GM04503 (cell line): ENCODE data around the gene GIPC1.
A peak's percentile ranks its signal among the peaks of the same experiment; 100 is the strongest.

Experiments used
- DNase-seq: peaks from one replicate; pipeline ENCODE4 v3.0.0-alpha.2; 2012; ENCODE audit warnings: low read depth

GIPC1 gene

GRCh38 chr19:14494411-14494810 is 1.5 kb downstream of the GIPC1 start:
- DNase-seq = no peak

DNA sequence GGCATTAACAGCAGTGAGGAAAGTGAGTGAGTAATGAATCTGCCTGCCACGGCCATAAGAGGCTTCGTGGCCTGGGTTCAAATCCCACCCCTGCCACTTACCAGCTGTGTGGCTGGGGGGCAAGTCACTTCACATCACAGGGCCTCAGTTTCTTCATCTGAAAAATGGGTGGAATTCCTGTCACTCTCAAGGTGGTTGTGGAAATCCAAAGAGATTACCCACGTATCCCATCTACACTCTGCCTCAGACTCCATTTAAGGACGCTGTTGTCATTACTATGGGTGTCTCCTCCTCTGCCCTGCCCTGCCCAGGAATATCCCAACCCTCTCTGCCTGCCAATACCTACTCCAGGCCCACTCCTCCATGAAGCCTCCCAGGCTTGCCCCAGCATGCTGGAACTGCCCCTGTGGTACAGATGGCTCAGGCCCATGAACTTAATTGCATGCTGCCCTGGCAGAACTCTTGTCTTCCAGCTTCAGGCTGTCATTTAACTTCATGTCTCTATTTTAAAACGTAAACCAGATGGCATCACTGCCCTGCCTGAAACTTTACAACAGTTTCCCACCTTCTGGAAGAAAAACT is 3.1 kb downstream of the GIPC1 start:
- DNase-seq = no peak

DNA sequence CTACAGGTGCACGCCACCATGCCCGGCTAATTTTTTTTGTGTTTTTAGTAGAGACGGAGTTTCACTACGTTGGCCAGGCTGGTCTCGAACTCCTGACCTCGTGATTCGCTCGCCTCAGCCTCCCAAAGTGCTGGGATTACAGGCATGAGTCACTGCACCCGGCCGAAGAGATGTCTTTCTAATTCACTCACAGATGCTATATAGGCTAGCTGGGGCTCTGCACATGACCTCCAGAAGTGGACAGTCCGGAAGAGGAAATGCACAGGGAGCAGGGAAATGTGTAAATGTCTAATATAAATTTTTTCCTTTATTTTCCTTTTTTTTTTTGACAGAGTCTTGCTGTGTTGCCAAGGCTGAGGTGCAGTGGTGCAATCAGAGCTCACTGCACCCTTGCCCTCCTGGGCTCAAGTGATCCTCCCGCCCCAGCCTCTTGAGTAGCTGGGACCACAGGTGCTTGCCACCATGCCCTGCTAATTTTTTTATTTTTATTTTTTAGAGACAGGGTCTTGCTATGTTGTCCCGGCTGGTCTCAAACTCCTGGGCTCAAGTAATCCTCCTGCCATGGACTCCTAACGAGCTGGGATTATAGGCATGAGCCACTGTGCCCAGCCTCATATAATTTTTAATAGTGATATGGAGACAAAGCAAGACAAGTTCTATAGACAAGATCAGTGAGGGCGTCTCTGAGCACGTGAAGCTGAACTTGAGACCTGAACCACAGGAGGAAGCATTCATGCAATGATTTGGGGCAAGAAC is 8.4 kb downstream of the GIPC1 start:
- no peak for DNase-seq

DNA sequence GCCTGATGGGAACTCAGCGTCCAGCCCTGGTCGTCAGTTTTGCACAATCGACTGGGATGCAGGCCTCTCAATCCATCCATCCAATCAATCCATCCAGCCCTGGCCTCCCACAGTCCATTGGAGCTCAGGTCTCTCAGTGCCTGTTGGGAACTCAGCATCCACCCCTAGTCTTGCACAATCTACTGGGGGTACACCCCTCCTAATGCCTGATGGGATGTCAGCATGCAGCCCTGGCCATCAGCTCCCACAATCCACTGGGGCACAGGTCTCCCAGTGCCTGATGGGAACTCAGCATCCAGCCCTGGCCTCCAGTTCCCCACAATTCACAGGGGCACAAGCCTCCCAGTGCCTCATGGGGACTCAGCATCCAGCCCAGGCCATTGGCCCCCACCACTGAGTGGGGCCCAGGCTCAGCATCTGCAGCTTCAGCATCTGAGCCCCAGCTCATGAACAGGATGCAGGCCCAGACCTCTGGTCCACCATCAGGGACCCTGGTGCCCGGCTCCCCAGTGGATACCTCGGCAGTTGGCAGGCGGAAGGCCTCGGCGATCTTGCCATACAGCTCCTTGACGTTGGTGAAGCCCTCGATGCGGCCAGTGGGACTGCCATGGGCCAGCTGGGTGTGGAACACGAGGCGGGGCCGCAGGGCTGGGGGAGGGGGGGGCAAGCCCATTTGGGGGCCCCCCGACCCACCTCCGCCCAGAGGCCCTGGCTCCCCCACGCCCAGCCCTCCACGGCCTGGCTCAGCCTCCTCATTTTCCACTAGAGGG is 13.6 kb downstream of the GIPC1 start:
- DNase-seq = no peak

DNA sequence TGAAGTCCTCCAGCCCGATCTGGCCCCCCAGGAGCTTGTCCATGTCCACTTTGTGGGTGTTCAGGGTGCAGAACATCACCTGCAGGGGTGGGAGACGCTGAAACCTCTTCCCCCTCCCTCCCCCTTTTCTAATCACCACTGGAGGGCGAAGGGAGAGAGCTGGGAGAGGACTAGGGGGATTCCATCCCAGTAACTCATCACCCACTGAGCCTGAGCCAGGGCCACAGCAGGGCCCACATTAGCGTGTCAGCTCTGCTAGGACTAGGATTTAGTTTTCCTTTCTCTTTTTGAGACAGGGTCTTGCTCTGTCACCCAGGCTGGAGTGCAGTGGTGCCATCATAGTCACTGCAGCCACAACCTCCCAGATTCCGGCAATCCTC is 15.2 kb downstream of the GIPC1 start:
- DNase-seq = no peak

DNA sequence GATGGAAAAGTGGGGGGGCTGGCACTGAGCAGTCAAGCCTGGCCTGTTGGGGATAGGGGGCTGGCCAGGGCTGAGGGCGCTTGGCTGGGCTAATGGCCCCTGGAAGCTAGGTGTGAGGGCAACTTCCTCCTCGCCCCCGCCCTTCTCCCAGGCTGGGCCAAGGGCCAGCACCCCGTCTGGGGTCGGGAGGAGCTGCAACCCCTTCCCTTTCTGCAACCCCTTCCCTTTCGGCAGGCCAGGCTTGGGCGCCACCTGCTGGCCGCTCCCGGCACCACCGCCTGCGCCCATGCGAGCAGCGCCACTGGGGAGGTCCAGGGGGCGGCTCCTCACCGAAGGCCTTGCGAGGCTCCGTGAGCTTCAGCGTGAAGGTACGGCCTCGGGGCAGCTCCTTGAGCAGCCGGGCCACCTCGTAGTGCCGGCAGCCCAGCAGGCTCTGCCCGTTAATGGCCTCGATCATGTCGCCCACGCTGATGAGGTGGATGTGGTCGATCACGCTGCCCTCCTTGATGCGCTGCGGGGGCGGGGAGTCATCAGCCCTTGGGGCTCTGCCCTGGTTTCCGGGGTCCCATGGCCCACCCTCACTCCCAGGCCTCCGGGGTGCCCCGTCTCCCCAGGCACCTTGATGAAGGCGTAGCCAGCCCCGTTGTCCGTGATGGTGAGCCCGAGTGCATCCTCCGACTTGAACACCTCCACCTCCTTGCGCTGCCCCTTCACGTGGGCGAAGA is 15.8 kb downstream of the GIPC1 start:
- DNase-seq = no peak

DNA sequence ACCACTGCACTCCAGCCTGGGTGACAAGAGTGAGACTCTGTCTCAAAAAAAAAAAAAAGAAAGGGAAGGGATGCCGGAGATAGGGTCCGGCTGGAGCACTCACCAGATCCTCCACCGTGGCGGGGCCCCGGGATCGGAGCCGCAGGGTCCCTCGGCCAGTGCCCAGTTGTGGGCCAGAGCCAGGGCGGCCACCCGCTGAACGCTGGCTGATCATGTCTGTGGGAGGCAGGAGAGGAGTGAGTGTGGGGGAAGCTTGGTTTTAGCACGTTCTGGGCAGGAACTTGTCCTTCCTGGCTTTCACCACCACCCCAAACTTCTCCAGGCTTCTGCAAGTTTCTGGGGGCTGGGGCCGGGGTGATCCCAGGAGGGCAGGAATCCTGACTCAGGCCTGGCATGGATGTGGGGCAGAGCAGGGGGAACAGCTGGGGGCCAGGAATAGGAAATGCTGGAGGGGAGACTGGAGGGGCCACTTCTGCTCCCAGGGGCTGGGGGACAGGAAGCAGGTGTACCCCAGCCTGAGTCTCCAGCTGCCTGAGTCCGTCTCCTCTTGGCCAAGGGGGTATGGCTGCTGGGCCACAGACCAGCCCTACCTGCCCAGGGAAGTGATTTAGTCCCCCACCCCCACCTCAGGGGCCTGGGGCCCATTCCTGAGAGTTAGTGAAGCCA is 16.5 kb downstream of the GIPC1 start:
- DNase-seq = no peak

GRCh38 chr19:14478113-14478545 is 17.8 kb downstream of the GIPC1 start:
- DNase-seq = no peak

- no peak for DNase-seq
These were observed 18.4 kb downstream of the GIPC1 start for GRCh38 chr19:14477418-14478112.

- DNase-seq = peak; percentile 42
These were observed 19.1 kb downstream of the GIPC1 start for GRCh38 chr19:14476673-14477401.

- no peak for DNase-seq
These were observed 19.6 kb downstream of the GIPC1 start for GRCh38 chr19:14476327-14476672.

- DNase-seq = no peak
These were observed 20.5 kb downstream of the GIPC1 start, which contains the start of gene PTGER1 for GRCh38 chr19:14475251-14476073. TSS of gene PTGER1 (minus strand) at chr19:14475354. CDS start at chr19:14474320, 1,034 bp downstream.

DNA sequence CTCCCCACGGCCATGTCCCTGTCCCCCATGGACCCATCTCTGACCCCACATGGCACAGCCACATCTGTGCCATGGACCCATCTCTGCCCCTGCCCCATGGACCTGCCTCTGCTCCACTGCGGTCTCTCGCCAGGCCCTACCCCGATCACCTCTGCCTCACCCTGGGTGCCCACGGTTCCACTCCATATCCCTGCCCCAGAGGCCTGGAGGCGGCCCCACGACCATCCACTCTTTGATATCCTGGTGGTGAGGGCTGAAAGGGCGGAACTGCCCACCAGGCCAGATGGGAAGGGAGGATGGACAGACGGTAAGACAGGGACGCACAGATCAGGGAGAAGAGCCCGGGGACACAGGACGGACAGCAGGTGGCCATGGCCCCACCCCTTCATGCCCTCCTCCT is 21.1 kb downstream of the GIPC1 start:
- no peak for DNase-seq

DNA sequence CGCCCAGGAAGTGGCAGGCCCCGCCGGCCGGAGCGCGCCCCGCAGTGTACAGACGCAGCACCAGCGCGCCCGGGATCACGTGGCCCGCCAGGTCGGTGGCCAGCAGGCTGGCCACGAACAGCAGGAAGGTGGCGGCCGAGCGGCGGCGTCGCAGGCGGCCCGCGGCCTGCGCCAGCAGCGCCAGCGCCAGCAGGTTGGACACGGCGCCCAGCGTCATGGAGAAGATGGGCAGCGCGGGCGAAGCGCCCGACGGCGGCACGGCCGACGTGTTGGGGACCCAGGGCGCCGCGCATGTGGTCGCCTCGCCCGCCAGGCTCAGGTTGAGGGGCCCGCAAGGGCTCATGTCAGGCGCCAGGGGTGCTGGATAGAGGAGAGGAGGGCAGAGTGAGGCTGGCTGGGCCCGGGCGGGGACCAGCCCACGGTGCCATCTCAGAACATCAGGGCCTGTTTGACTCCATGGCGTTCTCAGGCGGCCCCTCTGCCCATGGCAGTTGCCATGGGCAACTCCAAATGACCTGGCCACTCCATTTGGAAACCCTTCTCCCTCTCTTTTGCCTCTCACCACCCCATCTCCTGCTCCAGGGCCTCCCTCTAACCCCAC is 21.8 kb downstream of the GIPC1 start:
- no peak for DNase-seq

DNA sequence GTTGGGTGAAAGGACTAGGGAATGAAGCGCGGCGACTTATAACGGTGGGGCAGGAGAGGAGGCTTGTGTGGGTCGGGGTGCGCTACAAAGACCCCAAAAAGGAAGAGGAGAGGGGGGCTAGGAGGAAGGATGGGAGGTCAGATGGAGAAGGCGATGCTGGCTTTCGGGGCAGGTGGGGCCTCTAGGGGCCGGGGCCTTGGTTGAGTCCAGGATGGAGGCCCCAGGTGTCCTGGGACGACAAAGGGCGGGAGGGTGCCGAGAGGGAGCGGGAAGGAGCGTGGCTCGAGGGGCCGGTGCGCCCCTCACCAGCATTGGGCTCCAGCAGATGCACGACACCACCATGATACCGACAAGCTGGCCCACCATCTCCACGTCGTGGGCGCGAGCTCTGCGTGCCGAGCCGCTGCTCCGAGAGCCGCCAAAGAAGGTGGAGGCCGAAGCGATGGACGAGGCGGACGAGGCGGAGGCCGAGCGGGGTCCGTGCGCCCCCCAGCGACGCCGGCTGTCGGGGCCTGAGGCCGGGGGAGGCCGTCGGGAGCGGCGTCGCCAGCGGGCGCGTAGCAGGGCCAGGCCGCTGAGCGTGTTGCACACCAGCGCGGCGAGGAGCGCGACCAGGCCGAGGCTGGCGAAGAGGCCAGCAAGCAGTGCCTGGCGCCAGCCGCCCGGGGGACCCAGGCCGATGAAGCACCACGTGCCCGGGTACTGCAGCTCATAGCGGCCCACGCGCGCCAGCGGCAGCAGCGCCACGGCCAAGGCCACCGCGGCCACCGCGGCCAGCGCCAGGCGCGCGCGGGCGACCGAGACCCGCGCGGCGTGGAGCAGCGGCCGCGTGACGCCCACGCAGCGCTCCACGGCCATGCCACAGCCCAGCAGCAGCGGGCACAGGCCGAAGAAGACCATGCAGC is 22.6 kb downstream of the GIPC1 start:
- no peak for DNase-seq

GRCh38 chr19:14472202-14472938 is 23.6 kb downstream of the GIPC1 start:
- no peak for DNase-seq

DNA sequence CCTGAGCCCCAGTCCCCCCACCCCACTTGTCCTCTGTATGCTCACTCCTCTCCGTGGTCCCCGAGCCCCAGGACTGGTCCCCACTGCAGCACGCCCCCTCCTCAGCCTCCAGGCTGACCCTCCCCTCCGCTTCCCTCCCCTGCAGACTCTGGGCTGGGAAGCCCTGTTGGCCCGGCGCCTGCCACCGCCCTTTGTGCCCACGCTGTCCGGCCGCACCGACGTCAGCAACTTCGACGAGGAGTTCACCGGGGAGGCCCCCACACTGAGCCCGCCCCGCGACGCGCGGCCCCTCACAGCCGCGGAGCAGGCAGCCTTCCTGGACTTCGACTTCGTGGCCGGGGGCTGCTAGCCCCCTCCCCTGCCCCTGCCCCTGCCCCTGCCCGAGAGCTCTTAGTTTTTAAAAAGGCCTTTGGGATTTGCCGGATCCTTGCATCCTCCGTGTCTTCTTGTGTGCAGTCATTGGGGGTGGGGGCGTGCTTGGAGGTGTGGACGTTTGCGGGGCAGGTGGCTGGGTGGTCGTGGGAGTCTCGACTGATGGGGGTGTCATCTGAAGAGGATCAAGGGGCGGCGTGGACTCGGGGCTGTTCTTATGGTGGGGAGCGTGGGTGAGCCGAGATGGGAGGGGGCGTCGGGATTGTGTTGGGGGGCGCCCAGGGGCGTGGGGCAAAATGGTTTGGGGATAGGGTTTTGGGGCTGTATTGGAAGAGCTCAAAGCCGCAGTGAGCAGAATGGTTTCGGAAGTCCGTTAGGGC is 24.3 kb downstream of the GIPC1 start:
- DNase-seq = no peak
